H1 (cell line): ENCODE measurements around the gene METRN. TPM values are rescaled to one million over a fixed set of nuclear protein-coding genes. Genes with fewer than 3 reads are reported as not detected.
A peak's percentile ranks its signal among the peaks of the same experiment; 100 is the strongest.

Experiments
- CTCF ChIA-PET: fragments of 300-600 bp; sonication (Branson Sonifier 250); formaldehyde crosslinking; loops from one replicate; lab custom pipeline; 2021; ENCODE audit not compliant: partially characterized antibody; lab: Charles Lee
- POLR2A ChIA-PET: fragments of 300-600 bp; sonication (Branson Sonifier 250); formaldehyde crosslinking; loops from one replicate; lab custom pipeline; 2021; ENCODE audit warnings: inconsistent platforms; ENCODE audit not compliant: partially characterized antibody; lab: Charles Lee
- DNase-seq, 2 experiments: peaks; one replicate each; pipeline versions ENCODE4 v3.0.0 to v3.0.0-alpha.2; 2010 to 2022; ENCODE audit warnings: low spot score in 2 of 2, low read depth in 1 of 2, mixed read lengths in 1 of 2
- FAIRE-seq: peaks from 2 replicates; lab custom pipeline; 2011; peaks lifted over from hg19 to GRCh38; lab: Jason Lieb, UNC
- H2AFZ ChIP-seq: 2 replicates; pipeline ENCODE4 v1.8.1; 2012; ENCODE audit warnings: low read length, inconsistent platforms
- H2AK5ac ChIP-seq: 2 replicates; pipeline ENCODE4 v1.6.1; 2013; ENCODE audit warnings: low read depth, low read length
- H2BK120ac ChIP-seq: replicated peaks from 2 replicates; pipeline ENCODE3; 2013; ENCODE audit warnings: low read depth, low read length, inconsistent platforms
- H2BK12ac ChIP-seq: 2 replicates; pipeline ENCODE4 v1.6.1; 2013; ENCODE audit warnings: low read depth, low read length
- H2BK15ac ChIP-seq: 2 replicates; pipeline ENCODE4 v1.6.1; 2013; ENCODE audit warnings: low read length
- H2BK20ac ChIP-seq: 2 replicates; pipeline ENCODE4 v1.6.1; 2013; ENCODE audit warnings: low read length
- H2BK5ac ChIP-seq: 2 replicates; pipeline ENCODE4 v1.6.1; 2013; ENCODE audit warnings: low read depth, low read length
- H3K14ac ChIP-seq: 2 replicates; pipeline ENCODE4 v1.6.1; 2013; ENCODE audit warnings: inconsistent platforms; ENCODE audit not compliant: insufficient read length
- H3K18ac ChIP-seq: 2 replicates; pipeline ENCODE4 v1.6.1; 2013; ENCODE audit warnings: low read length; ENCODE audit errors: extremely low read depth
- H3K23ac ChIP-seq: 2 replicates; pipeline ENCODE4 v1.6.1; 2013; ENCODE audit warnings: inconsistent platforms; ENCODE audit not compliant: insufficient read length
- H3K23me2 ChIP-seq: 2 replicates; pipeline ENCODE4 v1.6.1; 2013; ENCODE audit warnings: low read depth, low read length
- H3K27ac ChIP-seq: 2 replicates; pipeline ENCODE4 v1.6.1; 2011; ENCODE audit warnings: low read depth, low read length, inconsistent platforms
- H3K27me3 ChIP-seq, 4 experiments: replicated peaks in 1 of 4; 1 replicate in 1 of 4; 2 replicates in 3 of 4; pipeline versions ENCODE4 v1.6.1 to v1.8.1; 2011 to 2013; ENCODE audit warnings: low read length in 3 of 4, mild to moderate bottlenecking in 3 of 4, inconsistent platforms in 2 of 4, mixed read lengths in 2 of 4, moderate library complexity in 1 of 4; ENCODE audit not compliant: control insufficient read depth in 3 of 4, insufficient read depth in 3 of 4; ENCODE audit errors: extremely low read depth in 1 of 4
- H3K36me3 ChIP-seq, 4 experiments: 2 replicates each; pipeline versions ENCODE4 v1.6.1 to v1.8.1; 2011 to 2013; ENCODE audit warnings: mild to moderate bottlenecking in 4 of 4, low read length in 3 of 4, moderate library complexity in 2 of 4, control low read depth in 1 of 4, inconsistent platforms in 1 of 4; ENCODE audit not compliant: insufficient read depth in 4 of 4, control insufficient read depth in 2 of 4
- H3K4ac ChIP-seq: replicated peaks from 2 replicates; pipeline ENCODE3; 2013; ENCODE audit warnings: low read length, low read depth, mixed read lengths, inconsistent platforms; ENCODE audit not compliant: insufficient read length
- H3K4me1 ChIP-seq, 4 experiments: replicated peaks in 1 of 4; 1 replicate in 1 of 4; 2 replicates in 3 of 4; pipeline versions ENCODE4 v1.6.1 to v1.8.1; 2011 to 2013; ENCODE audit warnings: low read length in 3 of 4, inconsistent platforms in 2 of 4, mixed read lengths in 1 of 4; ENCODE audit not compliant: insufficient read depth in 4 of 4, control insufficient read depth in 3 of 4
- H3K4me2 ChIP-seq, 2 experiments: 2 replicates each; pipeline versions ENCODE4 v1.6.1 to v1.8.1; 2011 to 2013; ENCODE audit warnings: low read depth in 2 of 2, low read length in 2 of 2, control low read depth in 1 of 2, inconsistent platforms in 1 of 2, mild to moderate bottlenecking in 1 of 2; ENCODE audit not compliant: insufficient read depth in 1 of 2
- H3K4me3 ChIP-seq, 4 experiments: fragments of 200-600, 300-600 bp in 1 of 4; sonication (generic), shearing (Covaris generic), sonication (Bioruptor Twin) in 1 of 4; 2 replicates each; pipeline versions ENCODE4 v1.5.1 to v1.8.1; 2011 to 2016; ENCODE audit warnings: low read length in 4 of 4, low read depth in 3 of 4, control low read depth in 2 of 4, inconsistent platforms in 2 of 4, mild to moderate bottlenecking in 2 of 4, mixed read lengths in 1 of 4, moderate library complexity in 1 of 4; ENCODE audit not compliant: insufficient read depth in 2 of 4; ENCODE audit errors: extremely low read depth in 1 of 4
- H3K56ac ChIP-seq: replicated peaks from 2 replicates; pipeline ENCODE3; 2013; ENCODE audit warnings: low read depth, mild to moderate bottlenecking, mixed read lengths, low read length, inconsistent platforms; ENCODE audit not compliant: insufficient read length
- H3K79me1 ChIP-seq: 2 replicates; pipeline ENCODE4 v1.6.1; 2013; ENCODE audit warnings: low read depth, low read length, control low read depth
- H3K79me2 ChIP-seq, 2 experiments: 2 replicates each; pipeline versions ENCODE4 v1.6.1 to v1.8.1; 2012 to 2013; ENCODE audit warnings: low read length in 2 of 2, mild to moderate bottlenecking in 2 of 2, inconsistent platforms in 1 of 2; ENCODE audit not compliant: insufficient read depth in 2 of 2, control insufficient read depth in 1 of 2
- H3K9ac ChIP-seq, 4 experiments: replicated peaks in 1 of 4; 1 replicate in 1 of 4; 2 replicates in 3 of 4; pipeline versions ENCODE4 v1.6.1 to v1.8.1; 2011 to 2013; ENCODE audit warnings: low read depth in 3 of 4, low read length in 3 of 4, control low read depth in 2 of 4, mild to moderate bottlenecking in 2 of 4, moderate library complexity in 2 of 4, inconsistent platforms in 1 of 4; ENCODE audit errors: extremely low read depth in 1 of 4
- H3K9me3 ChIP-seq, 2 experiments: 2 replicates each; pipeline versions ENCODE4 v1.6.1 to v1.8.1; 2012 to 2013; ENCODE audit warnings: mild to moderate bottlenecking in 2 of 2, moderate library complexity in 2 of 2, control low read depth in 1 of 2, inconsistent platforms in 1 of 2, low read depth in 1 of 2, low read length in 1 of 2, mixed read lengths in 1 of 2; ENCODE audit not compliant: insufficient read depth in 2 of 2
- H4K20me1 ChIP-seq, 2 experiments: replicated peaks in 1 of 2; 2 replicates each; pipeline versions ENCODE3 to v1.8.1; 2011 to 2013; ENCODE audit warnings: inconsistent platforms in 2 of 2, low read length in 2 of 2, mild to moderate bottlenecking in 1 of 2; ENCODE audit not compliant: insufficient read depth in 2 of 2, control insufficient read depth in 1 of 2
- H4K5ac ChIP-seq: 2 replicates; pipeline ENCODE4 v1.6.1; 2013; ENCODE audit warnings: low read length, low read depth, mixed read lengths, inconsistent platforms; ENCODE audit not compliant: insufficient read length
- H4K8ac ChIP-seq: 2 replicates; pipeline ENCODE4 v1.8.0; 2013; ENCODE audit warnings: mild to moderate bottlenecking, moderate library complexity, low read length, inconsistent platforms; ENCODE audit not compliant: insufficient read depth; ENCODE audit errors: extremely low read depth
- H4K91ac ChIP-seq: replicated peaks from 2 replicates; pipeline ENCODE3; 2013; ENCODE audit warnings: low read length, mixed read lengths, inconsistent platforms; ENCODE audit not compliant: insufficient read length
- ASH2L ChIP-seq: fragments of 200-600, 300-600 bp; sonication (generic); IDR thresholded peaks from one replicate; pipeline ENCODE4 v1.7.1; 2017; ENCODE audit warnings: low read length
- JUND ChIP-seq: IDR thresholded peaks from 2 replicates; pipeline ENCODE4 v1.6.1; 2011; ENCODE audit warnings: mild to moderate bottlenecking, improper control_type of control experiment, low read length
- KDM1A ChIP-seq: fragments of 200-600, 300-600 bp; sonication (generic); IDR thresholded peaks from 2 replicates; pipeline ENCODE4 v1.7.1; 2016; ENCODE audit warnings: mild to moderate bottlenecking, low read length, borderline replicate concordance
- SP4 ChIP-seq: IDR thresholded peaks from 2 replicates; pipeline ENCODE4 v1.6.1; 2012; ENCODE audit warnings: low read length, inconsistent platforms
- TAF1 ChIP-seq: IDR thresholded peaks from 2 replicates; pipeline ENCODE4 v1.6.1; 2011; ENCODE audit warnings: mild to moderate bottlenecking, low read depth, low read length
- TAF7 ChIP-seq: optimal IDR thresholded peaks from 2 replicates; pipeline ENCODE3; 2011; ENCODE audit warnings: low read depth, mild to moderate bottlenecking, inconsistent platforms, low read length, moderate library complexity, borderline replicate concordance
- WGBS, 2 experiments: shearing (Covaris generic) in 1 of 2; methylation state at CpG; one replicate each; pipeline versions ENCODE4 v1.1.6 to v1.1.7; 2013 to 2015; ENCODE audit warnings: low lambda C conversion rate in 2 of 2, mixed read lengths in 2 of 2, inconsistent platforms in 1 of 2, low coverage in 1 of 2, missing lambda C conversion rate in 1 of 2; ENCODE audit not compliant: insufficient replicate concordance in 2 of 2, insufficient coverage in 1 of 2, insufficient read length in 1 of 2; ENCODE audit errors: extremely low coverage in 1 of 2, missing lambda C conversion rate in 1 of 2; 5-methylcytosine and 5-hydroxymethylcytosine counted together
- polyA plus RNA-seq, 7 experiments: library from polyadenylated mRNA; depleted of rRNA in 3 of 7; stranded (reverse) in 5 of 7; unstranded in 2 of 7; fragments of >200 nt in 5 of 7; fragments of 200-250 nt in 2 of 7; gene quantifications; 1 replicate in 5 of 7; 2 replicates in 1 of 7; 4 replicates in 1 of 7; pipeline versions ENCODE4 v1.2.1 to v1.2.3, GENCODE V29; 2011 to 2013; ENCODE audit warnings: missing spikeins in 2 of 7, mixed read lengths in 2 of 7
- total RNA-seq: library from RNA; stranded (reverse); fragmentation: NEBNext Ultra II Directional; extraction: Animal tissue kit (Norgen Biotek cat#: 25700); gene quantifications from 2 replicates; pipeline ENCODE4 v1.2.1, GENCODE V29; 2021
- TF ChIP-seq, protein P1 (sequence below), 3 experiments: IDR thresholded peaks; 1 replicate in 2 of 3; 2 replicates in 1 of 3; pipeline versions ENCODE4 v1.5.1 to v1.6.1; 2011; ENCODE audit warnings: low read length in 3 of 3, mild to moderate bottlenecking in 3 of 3, inconsistent platforms in 2 of 3, low read depth in 1 of 3, moderate library complexity in 1 of 3; ENCODE audit not compliant: insufficient read depth in 1 of 3; ENCODE audit errors: control extremely low read depth in 1 of 3

METRN gene
- total and polyA plus RNA-seq, 2 of the 8 experiments (the other 6 are each of a cell fraction or from before 2014, with no cell fraction given) = 18.7 to 25.8 TPM

DNA sequence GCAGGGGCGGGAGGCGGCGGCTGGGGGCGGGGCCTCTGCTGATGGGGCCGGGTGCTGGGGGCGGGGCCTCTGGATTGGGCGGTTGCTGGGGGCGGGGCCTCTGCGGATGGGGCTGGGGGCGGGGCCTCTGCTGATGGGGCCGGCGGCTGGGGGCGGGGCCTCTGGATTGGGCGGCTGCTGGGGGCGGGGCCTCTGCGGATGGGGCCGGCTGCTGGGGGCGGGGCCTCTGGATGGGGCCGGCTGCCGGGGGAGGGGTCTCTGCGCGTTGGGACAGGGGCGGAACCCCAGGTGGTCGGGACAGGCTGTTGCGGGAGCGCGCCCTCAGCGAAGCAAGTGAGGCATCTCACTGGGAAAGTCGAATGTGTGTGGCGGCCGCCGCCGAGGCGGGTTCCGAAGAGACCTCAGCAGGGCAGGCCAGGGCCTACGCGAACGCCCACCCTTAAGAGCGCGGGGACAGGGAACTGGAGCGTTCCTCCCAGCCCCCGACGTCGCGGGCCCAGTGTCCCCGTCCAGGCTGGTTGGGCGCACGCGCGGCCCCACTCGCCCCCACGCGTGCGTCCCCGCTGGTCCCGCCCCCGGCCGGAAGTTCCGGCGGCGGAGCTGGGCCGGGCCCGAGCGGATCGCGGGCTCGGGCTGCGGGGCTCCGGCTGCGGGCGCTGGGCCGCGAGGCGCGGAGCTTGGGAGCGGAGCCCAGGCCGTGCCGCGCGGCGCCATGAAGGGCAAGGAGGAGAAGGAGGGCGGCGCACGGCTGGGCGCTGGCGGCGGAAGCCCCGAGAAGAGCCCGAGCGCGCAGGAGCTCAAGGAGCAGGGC lies 34.9 kb upstream of the METRN start, which contains the start of gene STUB1:
TSS of gene STUB1 (plus strand) at position 597 of the 811 bp plus-strand sequence. CDS start at position 713, 116 bp downstream.
- Histone ChIP-seq H3K18ac (peak within 1 kb of the TSS; percentile 32), H3K14ac (no peak within 1 kb of the TSS), H3K4me2 (peak within 1 kb of the TSS; percentile 74 to 92), H2AFZ (no peak within 1 kb of the TSS), H3K23me2 (peaks cover 17% of the 10 kb centered on the region), H3K27ac (peak within 1 kb of the TSS; percentile 72), H3K4ac (no peak within 1 kb of the TSS), H2BK15ac (no peak within 1 kb of the TSS), H3K79me2 (peaks cover 0 to 12% of the 10 kb centered on the region in 2 experiments; a peak in 1 of 4 replicates), H4K8ac (peak within 1 kb of the TSS; percentile 82), H3K79me1 (peaks cover 6% of the 10 kb centered on the region; the same call in 1 of the 2 replicates), H2BK12ac (peak within 1 kb of the TSS; percentile 84; the same call in 1 of the 2 replicates), H3K9me3 (no peaks in the 10 kb centered on the region), H4K5ac (peak within 1 kb of the TSS; percentile 62), H3K27me3 (peaks cover 0 to 2% (median 0%) of the 10 kb centered on the region in 4 experiments; a peak in 2 of 7 replicates), H3K4me3 (peak within 1 kb of the TSS; percentile 72 to 89 (median 80)), H2BK20ac (no peak within 1 kb of the TSS), H3K4me1 (peaks cover 0 to 34% (median 28%) of the 10 kb centered on the region in 4 experiments; a peak in 6 of 7 replicates), H4K20me1 (peaks cover 4 to 26% of the 10 kb centered on the region in 2 experiments), H2BK120ac (no peak within 1 kb of the TSS), H2BK5ac (peak within 1 kb of the TSS; percentile 49; the same call in 1 of the 2 replicates), H3K56ac (peak within 1 kb of the TSS; percentile 59), H4K91ac (peak within 1 kb of the TSS; percentile 74), H3K23ac (no peak within 1 kb of the TSS), H3K36me3 (peaks cover 4 to 16% (median 13%) of the 10 kb centered on the region in 4 experiments; a peak in 7 of 8 replicates), H2AK5ac (no peak within 1 kb of the TSS), H3K9ac (peak within 1 kb of the TSS; percentile 13 to 72 (median 64); a peak in 6 of 7 replicates)
- POLR2A ChIA-PET = interaction anchor here (0.6 to 13.3 kb wide), 17 partner anchors 10 to 297 kb away, joined by 3 to 214 read pairs (median 5); partner anchors contain the start of genes ANTKMT, CCDC78, HAGHL and PGAP6
- WGBS, 2 experiments = 4% methylated on average over 25 of the region's 91 CpGs; no CpG with 5 or more reads in 1 of the 2 experiments
- CTCF ChIA-PET = interaction anchor here (0.9 to 1.8 kb wide), 4 partner anchors 11 to 32 kb away, joined by 3 to 5 read pairs (median 4); partner anchors contain the start of genes WDR24 and WDR90
- DNase-seq (peak; percentile 64 to 95), FAIRE-seq (no peak)
- TF ChIP-seq JUND = no peak
- TF ChIP-seq SP4 = no peak
- peak; percentile 40 for TF ChIP-seq ASH2L
- TF ChIP-seq TAF1 = peak; percentile 33
- 0 out of 2 replicates have a peak, but pooled peaks have one; percentile 10 for TF ChIP-seq KDM1A
- TF ChIP-seq, protein P1, sequence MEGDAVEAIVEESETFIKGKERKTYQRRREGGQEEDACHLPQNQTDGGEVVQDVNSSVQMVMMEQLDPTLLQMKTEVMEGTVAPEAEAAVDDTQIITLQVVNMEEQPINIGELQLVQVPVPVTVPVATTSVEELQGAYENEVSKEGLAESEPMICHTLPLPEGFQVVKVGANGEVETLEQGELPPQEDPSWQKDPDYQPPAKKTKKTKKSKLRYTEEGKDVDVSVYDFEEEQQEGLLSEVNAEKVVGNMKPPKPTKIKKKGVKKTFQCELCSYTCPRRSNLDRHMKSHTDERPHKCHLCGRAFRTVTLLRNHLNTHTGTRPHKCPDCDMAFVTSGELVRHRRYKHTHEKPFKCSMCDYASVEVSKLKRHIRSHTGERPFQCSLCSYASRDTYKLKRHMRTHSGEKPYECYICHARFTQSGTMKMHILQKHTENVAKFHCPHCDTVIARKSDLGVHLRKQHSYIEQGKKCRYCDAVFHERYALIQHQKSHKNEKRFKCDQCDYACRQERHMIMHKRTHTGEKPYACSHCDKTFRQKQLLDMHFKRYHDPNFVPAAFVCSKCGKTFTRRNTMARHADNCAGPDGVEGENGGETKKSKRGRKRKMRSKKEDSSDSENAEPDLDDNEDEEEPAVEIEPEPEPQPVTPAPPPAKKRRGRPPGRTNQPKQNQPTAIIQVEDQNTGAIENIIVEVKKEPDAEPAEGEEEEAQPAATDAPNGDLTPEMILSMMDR (IDR thresholded peaks at IDR 0.05; ENCODE audit: control extremely low read depth in 1 of 3, insufficient read depth in 1 of 3, low read depth in 1 of 3, low read length in 3 of 3) = no peak
- TF ChIP-seq TAF7 = no peak
